Large intestine (tissue), 3 donors: ENCODE measurements around the gene C14orf132. TPM values are rescaled to one million over a fixed set of nuclear protein-coding genes. Genes with fewer than 3 reads are reported as not detected.

ENCODE experiments used
- DNase-seq, 2 donors: peaks; one replicate each; pipeline versions ENCODE4 v3.0.0 to v3.0.0-alpha.2; 2013
- H3K27ac ChIP-seq: one replicate; pipeline ENCODE4 v1.5.1; 2013; ENCODE audit warnings: low read length
- H3K27me3 ChIP-seq: 2 replicates; pipeline ENCODE4 v1.6.1; 2013; ENCODE audit warnings: low read length; ENCODE audit not compliant: control insufficient read depth, insufficient read depth
- H3K36me3 ChIP-seq: 2 replicates; pipeline ENCODE4 v1.6.1; 2013; ENCODE audit warnings: low read length; ENCODE audit not compliant: control insufficient read depth, insufficient read depth
- H3K4me1 ChIP-seq: one replicate; pipeline ENCODE4 v1.6.1; 2013; ENCODE audit warnings: low read length; ENCODE audit not compliant: control insufficient read depth, insufficient read depth
- H3K4me3 ChIP-seq: one replicate; pipeline ENCODE4 v1.5.1; 2013; ENCODE audit warnings: low read length
- H3K9me3 ChIP-seq: one replicate; pipeline ENCODE4 v1.6.1; 2013; ENCODE audit warnings: mild to moderate bottlenecking, low read depth, low read length, moderate library complexity; ENCODE audit not compliant: control insufficient read depth
- WGBS: methylation state at CpG from one replicate; pipeline ENCODE4 v1.1.5; 2013; ENCODE audit warnings: low lambda C conversion rate; ENCODE audit not compliant: insufficient coverage; 5-methylcytosine and 5-hydroxymethylcytosine counted together
- polyA plus RNA-seq: library from polyadenylated mRNA; unstranded; fragments of 120-200 nt; gene quantifications from one replicate; pipeline ENCODE4 v1.2.1, GENCODE V29; 2013

The C14orf132 gene
- polyA plus RNA-seq, 1 donor: 20.0 TPM

- WGBS: 83% methylated on average over 1 of the region's 4 CpGs
Observed at GRCh38 chr14:96131836-96132235, 92.7 kb downstream of the C14orf132 start.

GRCh38 chr14:96134508-96134907 is 95.3 kb downstream of the C14orf132 start:
- no peaks in the 10 kb centered on the region for H3K4me1 ChIP-seq
- H3K27ac ChIP-seq: no peak overlapping the region
- DNase-seq: no peak
- no peak overlapping the region for H3K4me3 ChIP-seq
- 90% methylated on average over 3 of the region's 6 CpGs for WGBS
- no peaks in the 10 kb centered on the region for H3K36me3 ChIP-seq
- H3K27me3 ChIP-seq: no peaks in the 10 kb centered on the region
- no peaks in the 10 kb centered on the region for H3K9me3 ChIP-seq

More at GRCh38 chr14:96131836-96132235, 92.7 kb downstream of the C14orf132 start:
- Histone ChIP-seq H3K4me1 (no peaks in the 10 kb centered on the region), H3K36me3 (no peaks in the 10 kb centered on the region), H3K4me3 (no peak overlapping the region), H3K27ac (no peak overlapping the region), H3K9me3 (no peaks in the 10 kb centered on the region), H3K27me3 (no peaks in the 10 kb centered on the region)
- no peak for DNase-seq

- Histone ChIP-seq H3K9me3 (no peaks in the 10 kb centered on the region), H3K27ac (no peak overlapping the region), H3K36me3 (no peaks in the 10 kb centered on the region), H3K27me3 (no peaks in the 10 kb centered on the region), H3K4me1 (no peaks in the 10 kb centered on the region), H3K4me3 (no peak overlapping the region)
- peak in 1 of 2 donors; percentile 40 for DNase-seq
- 100% methylated on average over 1 of the region's 8 CpGs for WGBS
Observed at GRCh38 chr14:96135285-96135684, 96.1 kb downstream of the C14orf132 start.

- no peak for DNase-seq
Observed at GRCh38 chr14:96136371-96137005, 97.3 kb downstream of the C14orf132 start.

DNA sequence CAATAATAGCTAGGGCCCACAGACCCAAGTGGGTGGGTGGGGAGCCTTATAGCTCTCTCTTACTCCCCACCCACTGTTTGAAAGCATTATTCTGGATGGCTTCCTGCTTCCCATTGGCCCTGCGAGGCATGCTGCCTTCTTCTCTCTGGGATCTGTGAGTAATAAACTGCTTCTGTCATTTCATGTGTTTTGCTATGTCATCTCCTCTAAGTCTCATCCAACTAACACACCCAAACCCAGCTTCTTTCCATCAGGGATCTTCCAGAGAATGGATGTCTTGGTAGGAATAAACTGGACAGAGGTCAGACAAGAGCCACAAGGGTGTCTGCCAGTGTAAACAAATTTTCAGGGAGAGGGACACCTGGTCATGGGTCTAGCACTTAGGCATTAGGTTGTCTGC is 99.1 kb downstream of the C14orf132 start:
- no peaks in the 10 kb centered on the region for H3K4me1 ChIP-seq
- 100% methylated on average over 1 of the region's 1 CpG for WGBS
- H3K4me3 ChIP-seq: no peak overlapping the region
- no peak overlapping the region for H3K27ac ChIP-seq
- no peaks in the 10 kb centered on the region for H3K27me3 ChIP-seq
- no peaks in the 10 kb centered on the region for H3K36me3 ChIP-seq
- no peaks in the 10 kb centered on the region for H3K9me3 ChIP-seq
- no peak for DNase-seq

More at GRCh38 chr14:96136371-96137005, 97.3 kb downstream of the C14orf132 start:
- no peak overlapping the region for H3K4me3 ChIP-seq
- H3K9me3 ChIP-seq: no peaks in the 10 kb centered on the region
- H3K4me1 ChIP-seq: no peaks in the 10 kb centered on the region
- no peaks in the 10 kb centered on the region for H3K27me3 ChIP-seq
- H3K27ac ChIP-seq: peak overlapping the region; percentile 3
- WGBS: no CpG with 5 or more reads among the region's 4 CpGs
- H3K36me3 ChIP-seq: no peaks in the 10 kb centered on the region

- H3K36me3 ChIP-seq: no peaks in the 10 kb centered on the region
- no peaks in the 10 kb centered on the region for H3K4me1 ChIP-seq
- H3K27me3 ChIP-seq: no peaks in the 10 kb centered on the region
- no peak for DNase-seq
- no peak overlapping the region for H3K27ac ChIP-seq
- no CpG with 5 or more reads among the region's 1 CpG for WGBS
- no peak overlapping the region for H3K4me3 ChIP-seq
- H3K9me3 ChIP-seq: no peaks in the 10 kb centered on the region
Observed at GRCh38 chr14:96139169-96139568, 100.0 kb downstream of the C14orf132 start.

DNA sequence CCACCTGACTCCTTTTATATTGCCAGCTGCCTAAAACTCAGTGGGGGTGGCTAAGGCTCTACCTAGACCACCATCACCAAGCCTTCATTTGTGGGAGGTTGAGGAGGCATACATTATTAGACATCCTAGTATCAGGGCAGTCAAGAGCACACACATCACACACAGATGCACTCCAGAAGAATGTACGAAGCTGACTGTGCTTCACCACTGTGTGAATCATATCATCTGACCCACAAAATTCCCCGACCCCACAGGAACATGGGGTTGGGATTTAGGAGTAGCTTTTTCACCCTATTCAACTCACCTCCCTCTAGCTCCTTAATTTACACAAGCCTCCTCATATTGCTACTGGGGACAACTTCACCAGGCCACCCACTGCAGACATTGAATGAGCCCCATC is 100.7 kb downstream of the C14orf132 start:
- no CpG with 5 or more reads among the region's 2 CpGs for WGBS
- Histone ChIP-seq H3K9me3 (no peaks in the 10 kb centered on the region), H3K4me1 (no peaks in the 10 kb centered on the region), H3K27me3 (no peaks in the 10 kb centered on the region), H3K27ac (no peak overlapping the region), H3K4me3 (no peak overlapping the region), H3K36me3 (no peaks in the 10 kb centered on the region)
- DNase-seq: no peak

DNA sequence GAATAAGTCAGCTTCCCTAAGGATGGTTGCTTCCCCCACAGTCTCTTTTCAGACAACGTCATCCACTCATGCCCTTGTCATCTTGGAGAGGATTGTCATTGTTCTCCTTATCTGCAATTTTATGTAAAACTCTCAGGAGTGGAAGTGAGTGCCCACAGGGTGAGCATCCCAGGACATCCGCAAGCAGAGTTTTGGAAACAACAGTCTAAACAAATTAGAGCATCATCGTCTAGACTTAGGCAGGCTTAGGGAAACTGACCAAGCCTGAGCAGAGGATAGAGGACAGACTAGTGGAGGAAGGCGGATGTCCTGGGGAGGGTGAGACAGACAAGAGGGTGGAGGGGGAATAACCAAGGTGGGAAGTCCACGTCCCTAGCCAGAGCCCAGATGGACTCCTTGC is 101.8 kb downstream of the C14orf132 start:
- Histone ChIP-seq H3K36me3 (no peaks in the 10 kb centered on the region), H3K27ac (no peak overlapping the region), H3K4me3 (no peak overlapping the region), H3K4me1 (no peaks in the 10 kb centered on the region), H3K9me3 (no peaks in the 10 kb centered on the region), H3K27me3 (no peaks in the 10 kb centered on the region)
- 100% methylated on average over 1 of the region's 5 CpGs for WGBS
- no peak for DNase-seq

Other genes with a start within 250 kb of the C14orf132 start
- gene TUNAR, start 162.5 kb upstream of the C14orf132 start, polyA plus RNA-seq: 0.85 TPM
- gene BDKRB2, start 165.5 kb downstream of the C14orf132 start, polyA plus RNA-seq: 9.1 TPM
- gene BDKRB1, start 216.8 kb downstream of the C14orf132 start, polyA plus RNA-seq: 5.4 TPM